ENCODE data around the gene ADCY2.

ADCY2 gene

DNA sequence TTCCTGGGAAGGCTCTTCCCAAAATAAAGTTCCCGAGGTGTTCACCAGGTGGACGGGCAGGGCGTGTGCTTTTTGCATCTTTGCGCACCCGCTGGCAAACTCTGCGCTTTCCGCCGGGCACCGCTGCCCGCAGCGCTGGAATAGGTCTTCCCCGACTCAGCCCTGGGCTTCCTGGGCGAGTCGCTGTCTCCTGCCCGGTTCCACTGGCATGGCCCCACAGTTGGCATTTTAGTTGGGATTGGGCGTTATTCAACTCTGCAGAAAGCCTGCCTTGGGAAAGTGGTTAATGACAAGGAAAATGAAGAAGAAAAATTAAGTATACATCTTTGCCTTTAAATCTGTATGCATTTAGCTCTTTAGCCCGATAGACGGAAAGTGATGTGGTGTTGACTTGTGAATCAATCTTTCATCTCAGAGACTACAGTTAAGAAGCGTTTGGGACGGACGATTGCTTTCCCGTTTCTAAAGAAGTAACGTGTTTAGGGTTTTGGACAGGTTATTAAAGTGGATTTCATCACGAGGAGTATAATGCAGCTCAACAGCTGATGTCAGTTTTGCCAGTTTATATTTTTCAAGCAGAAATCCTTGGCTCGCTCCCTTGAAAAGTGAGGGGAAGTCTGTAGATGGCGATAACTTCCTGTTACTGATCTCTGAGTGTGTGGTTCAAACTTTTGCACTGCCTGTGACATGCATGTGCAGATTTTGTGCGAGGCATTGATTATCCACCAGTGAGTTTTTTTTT, 946 bp downstream of the ADCY2 start:
- no peak for TF ChIP-seq EZH2phosphoT487 (IDR thresholded peaks at IDR 0.05; ENCODE audit: low read depth)
- TF ChIP-seq, protein P1, sequence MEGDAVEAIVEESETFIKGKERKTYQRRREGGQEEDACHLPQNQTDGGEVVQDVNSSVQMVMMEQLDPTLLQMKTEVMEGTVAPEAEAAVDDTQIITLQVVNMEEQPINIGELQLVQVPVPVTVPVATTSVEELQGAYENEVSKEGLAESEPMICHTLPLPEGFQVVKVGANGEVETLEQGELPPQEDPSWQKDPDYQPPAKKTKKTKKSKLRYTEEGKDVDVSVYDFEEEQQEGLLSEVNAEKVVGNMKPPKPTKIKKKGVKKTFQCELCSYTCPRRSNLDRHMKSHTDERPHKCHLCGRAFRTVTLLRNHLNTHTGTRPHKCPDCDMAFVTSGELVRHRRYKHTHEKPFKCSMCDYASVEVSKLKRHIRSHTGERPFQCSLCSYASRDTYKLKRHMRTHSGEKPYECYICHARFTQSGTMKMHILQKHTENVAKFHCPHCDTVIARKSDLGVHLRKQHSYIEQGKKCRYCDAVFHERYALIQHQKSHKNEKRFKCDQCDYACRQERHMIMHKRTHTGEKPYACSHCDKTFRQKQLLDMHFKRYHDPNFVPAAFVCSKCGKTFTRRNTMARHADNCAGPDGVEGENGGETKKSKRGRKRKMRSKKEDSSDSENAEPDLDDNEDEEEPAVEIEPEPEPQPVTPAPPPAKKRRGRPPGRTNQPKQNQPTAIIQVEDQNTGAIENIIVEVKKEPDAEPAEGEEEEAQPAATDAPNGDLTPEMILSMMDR (IDR thresholded peaks at IDR 0.05; ENCODE audit: low read depth, low read length): no peak
- no peaks in the 10 kb centered on the region for H3K9me3 ChIP-seq (ENCODE audit: insufficient read depth, low read length)
- H3K27ac ChIP-seq (ENCODE audit: low read length): no peak overlapping the region
- no peaks in the 10 kb centered on the region for H3K27me3 ChIP-seq (ENCODE audit: low read depth, low read length)
- H3K79me2 ChIP-seq (ENCODE audit: low read length): no peaks in the 10 kb centered on the region
- no peak overlapping the region for H3K9ac ChIP-seq (ENCODE audit: low read length)
- H3K36me3 ChIP-seq (replicated peaks; ENCODE audit: low read depth, low read length): no peaks in the 10 kb centered on the region
- no peaks in the 10 kb centered on the region for H3K4me1 ChIP-seq (ENCODE audit: low read length)
- no peaks in the 10 kb centered on the region for H4K20me1 ChIP-seq (ENCODE audit: insufficient read depth, low read length)
- no peak overlapping the region for H3K4me3 ChIP-seq (ENCODE audit: low read length)
- no peak overlapping the region for H2AFZ ChIP-seq (ENCODE audit: low read depth, low read length)
- no peak overlapping the region for H3K4me2 ChIP-seq (ENCODE audit: low read length)

DNA sequence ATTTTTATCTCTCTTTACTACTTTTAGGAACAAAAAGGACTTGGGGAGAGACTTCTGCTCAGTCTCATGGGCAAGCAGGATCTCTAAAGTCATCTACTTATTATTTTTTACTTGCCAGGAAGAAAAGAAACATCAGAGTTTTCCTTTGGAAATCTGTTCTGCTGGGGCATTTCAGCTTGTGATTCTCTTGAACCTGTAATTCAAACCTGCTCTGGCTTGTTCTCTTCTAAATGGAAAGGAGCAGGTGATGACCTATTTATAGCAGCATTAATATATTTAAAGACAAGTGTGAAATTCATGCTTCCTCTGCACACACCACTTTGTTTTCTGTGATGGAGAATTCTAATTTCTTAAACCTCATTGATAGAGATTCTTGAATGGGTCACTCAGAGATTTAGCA, 2.0 kb downstream of the ADCY2 start:
- Histone ChIP-seq H3K9ac (ENCODE audit: low read length) (no peak overlapping the region), H3K27ac (ENCODE audit: low read length) (no peak overlapping the region), H3K27me3 (ENCODE audit: low read depth, low read length) (no peaks in the 10 kb centered on the region), H4K20me1 (ENCODE audit: insufficient read depth, low read length) (no peaks in the 10 kb centered on the region), H2AFZ (ENCODE audit: low read depth, low read length) (no peak overlapping the region), H3K4me2 (ENCODE audit: low read length) (no peak overlapping the region), H3K36me3 (replicated peaks; ENCODE audit: low read depth, low read length) (no peaks in the 10 kb centered on the region), H3K4me3 (ENCODE audit: low read length) (no peak overlapping the region), H3K9me3 (ENCODE audit: insufficient read depth, low read length) (no peaks in the 10 kb centered on the region), H3K79me2 (ENCODE audit: low read length) (no peaks in the 10 kb centered on the region), H3K4me1 (ENCODE audit: low read length) (no peaks in the 10 kb centered on the region)
- no peak for TF ChIP-seq EZH2phosphoT487 (IDR thresholded peaks at IDR 0.05; ENCODE audit: low read depth)
- TF ChIP-seq, protein P1 (IDR thresholded peaks at IDR 0.05; ENCODE audit: low read depth, low read length): no peak

DNA sequence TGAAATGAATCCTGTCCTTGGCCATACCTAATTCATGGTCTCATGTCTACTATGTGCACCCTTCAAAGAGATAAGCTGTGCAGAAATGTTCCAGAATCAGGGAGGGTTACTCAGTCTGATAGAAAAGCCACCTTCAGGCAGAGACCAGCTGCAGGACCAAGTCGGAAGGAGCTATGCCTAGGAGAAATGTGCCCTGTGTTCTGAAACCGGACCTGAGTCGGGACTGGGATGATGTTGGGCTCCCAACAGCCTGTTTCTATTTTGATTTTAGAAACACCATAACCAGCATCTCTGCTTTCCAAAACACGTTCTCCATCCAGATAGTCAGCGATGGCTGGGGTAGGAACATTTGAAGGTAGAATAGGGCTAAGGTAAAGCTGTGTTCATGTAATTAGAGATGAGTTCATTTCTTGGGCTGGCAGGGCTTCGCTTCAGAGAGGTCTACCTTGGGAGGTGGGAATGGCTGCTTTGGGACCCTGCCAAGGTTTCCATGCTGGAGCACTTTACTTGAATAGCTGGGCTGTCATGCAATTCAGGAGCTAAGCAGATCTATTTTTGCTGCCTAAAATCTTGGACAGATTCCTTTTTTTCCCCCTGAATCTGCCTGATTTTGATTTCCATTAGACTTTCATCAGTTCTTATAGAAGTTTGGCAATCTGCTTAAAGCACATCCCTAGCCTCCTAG, 2.8 kb downstream of the ADCY2 start:
- no peak overlapping the region for H3K4me2 ChIP-seq (ENCODE audit: low read length)
- no peak overlapping the region for H3K4me3 ChIP-seq (ENCODE audit: low read length)
- H3K79me2 ChIP-seq (ENCODE audit: low read length): no peaks in the 10 kb centered on the region
- H3K4me1 ChIP-seq (ENCODE audit: low read length): no peaks in the 10 kb centered on the region
- H3K9me3 ChIP-seq (ENCODE audit: insufficient read depth, low read length): no peaks in the 10 kb centered on the region
- no peak overlapping the region for H3K27ac ChIP-seq (ENCODE audit: low read length)
- no peak overlapping the region for H2AFZ ChIP-seq (ENCODE audit: low read depth, low read length)
- TF ChIP-seq EZH2phosphoT487 (IDR thresholded peaks at IDR 0.05; ENCODE audit: low read depth): no peak
- TF ChIP-seq, protein P1 (IDR thresholded peaks at IDR 0.05; ENCODE audit: low read depth, low read length): no peak
- no peaks in the 10 kb centered on the region for H4K20me1 ChIP-seq (ENCODE audit: insufficient read depth, low read length)
- no peaks in the 10 kb centered on the region for H3K27me3 ChIP-seq (ENCODE audit: low read depth, low read length)
- no peak overlapping the region for H3K9ac ChIP-seq (ENCODE audit: low read length)
- no peaks in the 10 kb centered on the region for H3K36me3 ChIP-seq (replicated peaks; ENCODE audit: low read depth, low read length)

DNA sequence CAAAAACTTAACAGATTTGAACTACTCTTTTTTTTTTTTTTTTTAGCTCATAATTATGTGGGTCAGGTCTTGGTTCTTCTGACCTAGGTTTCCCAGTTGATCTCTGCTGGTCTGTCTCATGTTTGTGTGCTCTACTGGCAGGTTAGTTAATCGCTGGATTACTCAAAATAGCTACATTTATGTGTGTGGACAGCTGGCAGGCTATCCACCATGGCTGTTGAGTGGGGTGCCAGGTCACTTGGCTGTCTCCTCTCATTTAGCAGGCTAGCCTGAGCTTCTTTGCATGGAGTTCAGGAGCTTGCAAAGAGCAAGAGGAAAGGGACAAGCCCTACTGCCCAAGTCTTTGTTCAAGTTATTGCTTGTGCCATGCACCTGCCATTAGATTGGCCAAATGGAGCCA, 9.3 kb downstream of the ADCY2 start:
- Histone ChIP-seq H3K4me1 (ENCODE audit: low read length) (no peaks in the 10 kb centered on the region), H3K27ac (ENCODE audit: low read length) (no peak overlapping the region), H3K4me2 (ENCODE audit: low read length) (no peak overlapping the region), H3K36me3 (replicated peaks; ENCODE audit: low read depth, low read length) (no peaks in the 10 kb centered on the region), H4K20me1 (ENCODE audit: insufficient read depth, low read length) (no peaks in the 10 kb centered on the region), H2AFZ (ENCODE audit: low read depth, low read length) (no peak overlapping the region), H3K4me3 (ENCODE audit: low read length) (no peak overlapping the region), H3K9ac (ENCODE audit: low read length) (no peak overlapping the region), H3K27me3 (ENCODE audit: low read depth, low read length) (no peaks in the 10 kb centered on the region), H3K9me3 (ENCODE audit: insufficient read depth, low read length) (no peaks in the 10 kb centered on the region), H3K79me2 (ENCODE audit: low read length) (no peaks in the 10 kb centered on the region)
- TF ChIP-seq, protein P1 (IDR thresholded peaks at IDR 0.05; ENCODE audit: low read depth, low read length): no peak
- no peak for TF ChIP-seq EZH2phosphoT487 (IDR thresholded peaks at IDR 0.05; ENCODE audit: low read depth)

Measured in OCI-LY3 (cell line).